GM12891 (cell line): ENCODE results near the gene USP1.

Experiments used
- POLR2A ChIP-seq: IDR thresholded peaks from 2 replicates; pipeline ENCODE4 v1.6.1; 2011; ENCODE audit warnings: low read depth, low read length, control low read depth
- POLR2AphosphoS5 ChIP-seq: IDR thresholded peaks from 2 replicates; pipeline ENCODE4 v1.6.1; 2011; ENCODE audit warnings: low read depth, low read length, control low read depth

DNA sequence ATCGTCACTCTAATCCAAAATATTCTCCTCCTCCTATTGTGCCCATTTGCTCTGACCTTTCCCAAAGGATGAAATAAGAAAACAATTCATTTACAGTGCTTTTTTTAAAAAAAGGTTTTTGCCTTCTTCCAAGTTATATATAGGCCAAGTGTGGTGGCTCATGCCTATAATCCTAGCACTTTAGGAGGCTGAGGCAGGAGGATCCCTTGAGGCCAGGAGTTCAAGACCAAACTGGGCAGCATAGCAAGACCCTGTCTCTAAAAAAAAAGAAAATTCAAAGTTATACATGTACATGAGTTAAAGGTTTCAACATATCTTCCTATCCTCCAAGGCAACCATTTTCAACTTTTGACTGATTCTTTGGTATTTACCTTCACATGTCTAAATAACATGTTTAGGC, 10.1 kb upstream of the USP1 start:
- TF ChIP-seq POLR2AphosphoS5 (no peak), POLR2A (no peak)
